IMR-90 (cell line): ENCODE measurements around the gene ACSS1.

Experiments
- CTCF ChIP-seq: conservative IDR thresholded peaks from 2 replicates; pipeline ENCODE4 v1.5.1; 2012; ENCODE audit warnings: mild to moderate bottlenecking, low read depth, low read length, improper control_type of control experiment
- POLR2A ChIP-seq: IDR thresholded peaks from 2 replicates; pipeline ENCODE4 v1.6.1; 2012; ENCODE audit warnings: mild to moderate bottlenecking, low read depth, low read length
- RAD21 ChIP-seq: IDR thresholded peaks from 2 replicates; pipeline ENCODE4 v1.6.1; 2012; ENCODE audit warnings: low read length, improper control_type of control experiment
- SMC3 ChIP-seq: fragments of 150-350 bp; IDR thresholded peaks from 2 replicates; pipeline ENCODE4 v1.6.1; 2016; ENCODE audit warnings: low read depth, mild to moderate bottlenecking, antibody characterized with exemption, low read length, moderate library complexity

- no peak for TF ChIP-seq RAD21
- TF ChIP-seq CTCF = no peak
- TF ChIP-seq POLR2A = no peak
- no peak for TF ChIP-seq SMC3
Observed at GRCh38 chr20:25025091-25025861, 32.7 kb downstream of the ACSS1 start.
